AG10803 (cell line): ENCODE measurements around the gene TTC24.

ENCODE experiments used
- DNase-seq: peaks from one replicate; pipeline ENCODE4 v3.0.0; 2010; ENCODE audit warnings: low read depth
- H3K4me3 ChIP-seq: 2 replicates; pipeline ENCODE4 v1.5.1; 2011; ENCODE audit warnings: mild to moderate bottlenecking, low read length, control low read depth
- TF ChIP-seq, protein P1 (sequence below): conservative IDR thresholded peaks from 2 replicates; pipeline ENCODE4 v1.5.1; 2011; ENCODE audit warnings: mild to moderate bottlenecking, low read length, control low read depth, inconsistent platforms

The TTC24 gene

GRCh38 chr1:156560585-156561163 lies 18.8 kb upstream of the TTC24 start:
- no peak for DNase-seq
- TF ChIP-seq, protein P1, sequence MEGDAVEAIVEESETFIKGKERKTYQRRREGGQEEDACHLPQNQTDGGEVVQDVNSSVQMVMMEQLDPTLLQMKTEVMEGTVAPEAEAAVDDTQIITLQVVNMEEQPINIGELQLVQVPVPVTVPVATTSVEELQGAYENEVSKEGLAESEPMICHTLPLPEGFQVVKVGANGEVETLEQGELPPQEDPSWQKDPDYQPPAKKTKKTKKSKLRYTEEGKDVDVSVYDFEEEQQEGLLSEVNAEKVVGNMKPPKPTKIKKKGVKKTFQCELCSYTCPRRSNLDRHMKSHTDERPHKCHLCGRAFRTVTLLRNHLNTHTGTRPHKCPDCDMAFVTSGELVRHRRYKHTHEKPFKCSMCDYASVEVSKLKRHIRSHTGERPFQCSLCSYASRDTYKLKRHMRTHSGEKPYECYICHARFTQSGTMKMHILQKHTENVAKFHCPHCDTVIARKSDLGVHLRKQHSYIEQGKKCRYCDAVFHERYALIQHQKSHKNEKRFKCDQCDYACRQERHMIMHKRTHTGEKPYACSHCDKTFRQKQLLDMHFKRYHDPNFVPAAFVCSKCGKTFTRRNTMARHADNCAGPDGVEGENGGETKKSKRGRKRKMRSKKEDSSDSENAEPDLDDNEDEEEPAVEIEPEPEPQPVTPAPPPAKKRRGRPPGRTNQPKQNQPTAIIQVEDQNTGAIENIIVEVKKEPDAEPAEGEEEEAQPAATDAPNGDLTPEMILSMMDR: no peak
- no peak overlapping the region for H3K4me3 ChIP-seq

DNA sequence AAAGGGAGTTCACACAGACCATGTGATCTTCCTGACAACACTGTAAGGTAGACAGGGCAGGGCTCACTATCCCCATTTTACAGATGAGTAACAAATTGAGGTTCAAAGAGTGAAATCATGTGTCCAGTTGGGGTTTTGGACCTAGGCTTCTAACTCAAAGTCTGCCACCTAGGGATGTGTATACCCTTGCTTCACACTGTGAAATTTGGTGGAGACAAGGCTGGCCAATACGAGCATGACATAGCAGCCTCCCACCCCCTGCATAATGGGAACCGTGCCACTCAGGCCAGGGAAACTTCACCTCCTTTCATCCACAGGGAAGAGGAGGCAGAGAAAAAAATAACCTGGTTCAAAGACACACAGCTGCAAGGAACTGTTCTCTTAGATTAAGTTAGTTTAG lies 14.0 kb upstream of the TTC24 start:
- TF ChIP-seq, protein P1: no peak

DNA sequence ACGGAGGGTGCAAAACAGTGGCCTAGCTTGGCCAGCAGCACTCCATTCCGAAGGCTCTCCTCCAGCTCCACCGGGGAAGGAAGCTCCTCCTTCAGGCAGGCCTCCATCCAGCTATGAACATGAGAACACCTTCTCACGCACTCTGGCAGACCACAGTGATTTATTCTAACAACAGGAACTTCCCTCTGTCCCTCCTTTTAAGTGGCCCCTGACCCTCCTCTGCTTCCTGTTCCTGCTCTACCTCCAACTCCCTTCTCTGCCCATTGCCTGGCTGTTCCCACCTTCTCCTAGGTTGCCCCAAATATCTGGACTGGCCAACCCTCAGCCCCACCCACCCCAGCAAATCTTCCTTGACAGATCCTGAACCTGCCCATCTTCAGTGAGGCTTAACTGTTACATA lies 13.1 kb upstream of the TTC24 start:
- no peak for DNase-seq
- H3K4me3 ChIP-seq: no peak overlapping the region
- TF ChIP-seq, protein P1: no peak

More for the DNA sequence above, 14.0 kb upstream of the TTC24 start:
- DNase-seq: no peak
- no peak overlapping the region for H3K4me3 ChIP-seq

GRCh38 chr1:156571261-156571852 lies 8.2 kb upstream of the TTC24 start:
- peak overlapping the region; percentile 75 for H3K4me3 ChIP-seq
- TF ChIP-seq, protein P1: no peak
- peak; percentile 93 for DNase-seq

- TF ChIP-seq, protein P1: no peak
- DNase-seq: peak; percentile 76
- peak within 1 kb of the TSS; percentile 75 for H3K4me3 ChIP-seq
These were observed 7.4 kb upstream of the TTC24 start, which contains the start of gene IQGAP3 for GRCh38 chr1:156571919-156572662. TSS of gene IQGAP3 (minus strand) at chr1:156572565. CDS start at chr1:156572529, 36 bp downstream.

GRCh38 chr1:156572663-156573018 lies 6.9 kb upstream of the TTC24 start:
- TF ChIP-seq, protein P1: no peak
- H3K4me3 ChIP-seq: peak overlapping the region; percentile 75
- DNase-seq: no peak
